ENCODE data around the gene KIF24.

The KIF24 gene

DNA sequence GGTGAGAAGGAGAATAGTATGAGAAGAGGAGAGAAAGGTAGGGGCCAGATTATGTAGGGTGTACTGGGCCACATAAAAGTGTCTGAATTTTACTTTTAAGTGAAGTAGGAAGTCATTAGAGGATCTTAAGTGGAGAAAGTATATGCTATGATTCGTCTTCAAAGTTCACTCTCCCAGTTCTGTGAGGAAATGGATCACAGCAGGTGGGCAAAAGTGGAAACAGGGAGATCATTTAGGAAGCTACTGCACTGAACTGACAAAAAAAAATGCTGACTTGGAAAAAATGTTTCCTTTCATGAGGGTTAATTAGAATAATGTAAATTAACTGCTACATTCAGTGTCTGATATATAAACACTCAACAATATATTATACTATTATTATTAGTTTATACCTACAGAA lies 2.4 kb downstream of the KIF24 start:
- Histone ChIP-seq H3K36me3 (no peaks in the 10 kb centered on the region), H3K4me3 (ENCODE audit: low read depth in 1 of 2, low read length in 1 of 2) (no peak overlapping the region), H3K27me3 (no peaks in the 10 kb centered on the region), H3K9me3 (no peaks in the 10 kb centered on the region), H3K4me1 (ENCODE audit: control insufficient read depth in 1 of 2, insufficient read depth in 1 of 2, low read depth in 1 of 2, low read length in 1 of 2) (peaks cover 29 to 32% of the 10 kb centered on the region in 2 experiments), H3K27ac (no peak overlapping the region)
- TF ChIP-seq, protein P1, sequence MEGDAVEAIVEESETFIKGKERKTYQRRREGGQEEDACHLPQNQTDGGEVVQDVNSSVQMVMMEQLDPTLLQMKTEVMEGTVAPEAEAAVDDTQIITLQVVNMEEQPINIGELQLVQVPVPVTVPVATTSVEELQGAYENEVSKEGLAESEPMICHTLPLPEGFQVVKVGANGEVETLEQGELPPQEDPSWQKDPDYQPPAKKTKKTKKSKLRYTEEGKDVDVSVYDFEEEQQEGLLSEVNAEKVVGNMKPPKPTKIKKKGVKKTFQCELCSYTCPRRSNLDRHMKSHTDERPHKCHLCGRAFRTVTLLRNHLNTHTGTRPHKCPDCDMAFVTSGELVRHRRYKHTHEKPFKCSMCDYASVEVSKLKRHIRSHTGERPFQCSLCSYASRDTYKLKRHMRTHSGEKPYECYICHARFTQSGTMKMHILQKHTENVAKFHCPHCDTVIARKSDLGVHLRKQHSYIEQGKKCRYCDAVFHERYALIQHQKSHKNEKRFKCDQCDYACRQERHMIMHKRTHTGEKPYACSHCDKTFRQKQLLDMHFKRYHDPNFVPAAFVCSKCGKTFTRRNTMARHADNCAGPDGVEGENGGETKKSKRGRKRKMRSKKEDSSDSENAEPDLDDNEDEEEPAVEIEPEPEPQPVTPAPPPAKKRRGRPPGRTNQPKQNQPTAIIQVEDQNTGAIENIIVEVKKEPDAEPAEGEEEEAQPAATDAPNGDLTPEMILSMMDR (IDR thresholded peaks at IDR 0.05): no peak

DNA sequence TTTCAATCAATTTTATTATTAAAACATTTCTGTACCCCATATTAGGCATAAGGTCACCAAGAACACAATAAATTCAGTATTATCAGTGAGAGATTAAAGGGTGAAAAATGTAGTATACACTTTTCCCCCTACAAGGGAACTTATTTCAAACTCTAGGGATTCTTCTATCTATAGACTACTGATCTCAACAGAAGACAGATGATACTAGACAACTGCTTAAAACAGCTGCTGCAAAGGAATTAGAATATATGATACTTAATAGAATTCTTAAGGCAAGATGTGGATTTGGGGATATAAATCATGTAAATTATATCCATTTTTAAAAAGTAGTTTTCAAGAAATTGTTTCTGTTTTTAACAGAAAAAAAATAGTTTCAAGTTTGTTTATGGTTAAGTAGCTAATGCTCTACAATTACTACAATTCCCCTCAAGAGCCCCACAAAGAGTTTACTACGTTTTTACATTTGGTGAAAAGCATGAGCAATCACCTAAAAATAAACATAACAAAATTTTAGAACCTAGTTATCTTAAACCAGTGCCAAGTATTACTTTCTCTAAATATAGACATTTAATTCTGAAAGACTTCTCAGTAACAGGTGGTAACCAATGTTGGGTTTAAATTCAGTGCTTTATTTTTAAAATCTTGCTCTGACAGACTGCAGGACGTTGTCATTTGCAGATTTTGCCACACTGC lies 6.0 kb downstream of the KIF24 start:
- Histone ChIP-seq H3K4me1 (ENCODE audit: control insufficient read depth in 1 of 2, insufficient read depth in 1 of 2, low read depth in 1 of 2, low read length in 1 of 2) (peaks cover 10 to 13% of the 10 kb centered on the region in 2 experiments), H3K36me3 (peaks cover 9% of the 10 kb centered on the region), H3K4me3 (ENCODE audit: low read depth in 1 of 2, low read length in 1 of 2) (no peak overlapping the region), H3K27ac (no peak overlapping the region), H3K27me3 (no peaks in the 10 kb centered on the region), H3K9me3 (no peaks in the 10 kb centered on the region)
- TF ChIP-seq, protein P1 (IDR thresholded peaks at IDR 0.05): no peak

DNA sequence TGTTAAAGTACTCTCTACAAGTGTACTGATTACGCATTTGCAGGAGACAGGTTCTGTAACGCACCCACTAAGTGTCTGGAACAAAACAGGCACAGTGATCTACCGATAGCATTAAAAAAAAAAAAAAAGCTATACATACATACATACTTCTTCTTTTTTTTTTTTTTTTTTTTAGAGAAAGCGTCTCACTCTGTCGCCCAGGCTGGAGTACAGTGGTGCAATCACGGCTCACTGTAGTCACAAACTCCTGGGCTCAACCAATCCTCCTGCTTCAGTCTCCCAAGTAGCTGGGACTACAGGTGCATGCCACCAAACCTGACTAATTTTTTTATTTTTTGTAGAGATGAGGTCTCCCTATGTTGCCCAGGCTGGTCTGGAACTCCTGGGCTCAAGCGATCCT lies 7.6 kb downstream of the KIF24 start:
- Histone ChIP-seq H3K4me1 (ENCODE audit: control insufficient read depth in 1 of 2, insufficient read depth in 1 of 2, low read depth in 1 of 2, low read length in 1 of 2) (peaks cover 10% of the 10 kb centered on the region in 2 experiments), H3K4me3 (ENCODE audit: low read depth in 1 of 2, low read length in 1 of 2) (no peak overlapping the region), H3K36me3 (peaks cover 9% of the 10 kb centered on the region), H3K27ac (no peak overlapping the region), H3K27me3 (no peaks in the 10 kb centered on the region), H3K9me3 (no peaks in the 10 kb centered on the region)
- TF ChIP-seq, protein P1 (IDR thresholded peaks at IDR 0.05): no peak

DNA sequence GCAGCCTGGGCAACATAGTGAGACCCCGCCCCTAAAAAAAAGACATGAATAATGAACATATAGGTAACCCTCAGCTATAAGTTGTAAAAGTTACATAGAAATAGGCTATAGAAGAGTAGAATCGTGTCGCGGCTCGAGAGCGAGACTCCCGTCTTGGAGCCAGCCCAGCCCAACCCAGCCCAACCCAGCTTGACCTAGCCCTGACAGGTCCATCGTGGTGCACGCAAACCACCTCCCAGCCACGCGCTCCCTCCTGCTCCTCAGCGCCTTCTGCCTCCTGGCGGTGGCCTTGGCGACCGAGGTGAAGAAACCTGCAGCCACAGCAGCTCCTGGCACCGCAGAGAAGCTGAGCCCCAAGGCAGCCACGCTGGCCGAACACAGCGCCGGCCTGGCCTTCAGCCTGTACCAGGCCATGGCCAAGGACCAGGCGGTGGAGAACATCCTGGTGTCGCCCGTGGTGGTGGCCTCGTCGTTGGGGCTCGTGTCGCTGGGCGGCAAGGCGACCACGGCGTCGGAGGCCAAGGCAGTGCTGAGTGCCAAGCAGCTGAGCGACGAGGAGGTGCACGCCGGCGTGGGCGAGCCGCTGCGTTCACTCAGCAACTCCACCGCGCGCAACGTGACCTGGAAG lies 10.8 kb downstream of the KIF24 start:
- H3K9me3 ChIP-seq: no peaks in the 10 kb centered on the region
- no peak overlapping the region for H3K27ac ChIP-seq
- no peaks in the 10 kb centered on the region for H3K4me1 ChIP-seq (ENCODE audit: control insufficient read depth in 1 of 2, insufficient read depth in 1 of 2, low read depth in 1 of 2, low read length in 1 of 2)
- TF ChIP-seq, protein P1 (IDR thresholded peaks at IDR 0.05): no peak
- H3K4me3 ChIP-seq (ENCODE audit: low read depth in 1 of 2, low read length in 1 of 2): no peak overlapping the region
- H3K36me3 ChIP-seq: peaks cover 9% of the 10 kb centered on the region
- no peaks in the 10 kb centered on the region for H3K27me3 ChIP-seq

DNA sequence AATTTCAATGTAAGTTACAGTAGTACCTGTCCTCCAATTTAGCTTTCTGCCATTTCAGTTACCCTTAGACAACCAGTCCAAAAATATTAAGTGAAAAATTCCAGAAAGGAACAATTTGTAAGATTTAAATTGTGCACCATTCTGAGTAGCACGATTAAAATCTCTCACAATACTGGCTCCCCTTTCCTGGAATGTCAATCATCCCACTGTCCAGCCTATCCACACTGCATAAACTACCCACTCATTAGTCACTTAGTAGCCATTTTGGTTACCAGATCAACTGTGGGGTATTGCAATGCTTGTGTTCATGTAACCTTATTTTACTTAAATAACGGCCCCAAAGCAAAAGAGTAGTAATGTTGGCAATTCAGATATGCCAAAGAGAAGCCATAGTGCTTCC lies 11.6 kb downstream of the KIF24 start:
- Histone ChIP-seq H3K27ac (no peak overlapping the region), H3K9me3 (no peaks in the 10 kb centered on the region), H3K4me1 (ENCODE audit: control insufficient read depth in 1 of 2, insufficient read depth in 1 of 2, low read depth in 1 of 2, low read length in 1 of 2) (no peaks in the 10 kb centered on the region), H3K36me3 (peaks cover 9% of the 10 kb centered on the region), H3K4me3 (ENCODE audit: low read depth in 1 of 2, low read length in 1 of 2) (no peak overlapping the region), H3K27me3 (no peaks in the 10 kb centered on the region)
- TF ChIP-seq, protein P1 (IDR thresholded peaks at IDR 0.05): no peak

All from neutrophil (primary cell).